Right atrium auricular region (tissue), 2 donors: ENCODE results near the gene CEACAM16. TPM values are rescaled to one million over a fixed set of nuclear protein-coding genes. Genes with fewer than 3 reads are reported as not detected.
A peak's percentile ranks its signal among the peaks of the same experiment; 100 is the strongest.

Experiments used
- DNase-seq: peaks from one replicate; pipeline ENCODE4 v3.0.0-alpha.2; 2019; ENCODE audit warnings: low spot score
- H3K27ac ChIP-seq, 2 donors: fragments of 200-600 bp; sonication (generic); 1 replicate in 1 of 2; 2 replicates in 1 of 2; pipeline ENCODE4 v1.5.1; 2016 to 2019
- H3K27me3 ChIP-seq, 2 donors: fragments of 200-600 bp; sonication (generic); one replicate each; pipeline versions ENCODE4 v1.5.1 to v1.6.0; 2017 to 2019
- H3K36me3 ChIP-seq: fragments of 200-600 bp; sonication (generic); one replicate; pipeline ENCODE4 v1.5.1; 2016
- H3K4me1 ChIP-seq, 2 donors: fragments of 200-600 bp; sonication (generic); one replicate each; pipeline versions ENCODE4 v1.5.1 to v1.6.0; 2017 to 2019
- H3K4me3 ChIP-seq, 2 donors: fragments of 200-600 bp; sonication (generic); 1 replicate in 1 of 2; 2 replicates in 1 of 2; pipeline ENCODE4 v1.5.1; 2017 to 2019; ENCODE audit warnings: mild to moderate bottlenecking in 1 of 2, moderate library complexity in 1 of 2
- H3K9me3 ChIP-seq, 2 donors: fragments of 200-600 bp; sonication (generic); one replicate each; pipeline ENCODE4 v1.5.1; 2019
- CTCF ChIP-seq, 2 donors: fragments of 200-600 bp; sonication (generic); IDR thresholded peaks; one replicate each; pipeline ENCODE4 v1.5.1; 2019; ENCODE audit warnings: antibody characterized with exemption in 2 of 2
- total RNA-seq, 2 donors: library from RNA; depleted of rRNA; stranded (reverse); fragments of >200 nt; gene quantifications; one replicate each; pipeline ENCODE4 v1.1.0, GENCODE V29; 2016

Gene CEACAM16
- total RNA-seq, 2 donors from 2014 or later, result not detected

GRCh38 chr19:44752816-44753625, 54.1 kb downstream of the CEACAM16 start:
- Histone ChIP-seq H3K4me3 (peak overlapping the region; percentile 45 to 51), H3K27me3 (no peaks in the 10 kb centered on the region), H3K9me3 (no peaks in the 10 kb centered on the region), H3K4me1 (peaks cover 0 to 89% of the 10 kb centered on the region in 2 donors), H3K27ac (peak overlapping the region; percentile 92 to 93), H3K36me3 (peaks cover 25% of the 10 kb centered on the region)
- TF ChIP-seq CTCF (IDR thresholded peaks at IDR 0.05), result no peak
- peak; percentile 91 for DNase-seq

GRCh38 chr19:44753626-44753931, 54.6 kb downstream of the CEACAM16 start:
- H3K27me3 ChIP-seq, result no peaks in the 10 kb centered on the region
- no peak for DNase-seq
- no peak for TF ChIP-seq CTCF (IDR thresholded peaks at IDR 0.05)
- peak overlapping the region; percentile 45 to 51 for H3K4me3 ChIP-seq
- no peaks in the 10 kb centered on the region for H3K9me3 ChIP-seq
- peak overlapping the region; percentile 92 to 93 for H3K27ac ChIP-seq
- H3K4me1 ChIP-seq, result peaks cover 0 to 92% of the 10 kb centered on the region in 2 donors
- peaks cover 25% of the 10 kb centered on the region for H3K36me3 ChIP-seq

GRCh38 chr19:44753932-44754749, 55.2 kb downstream of the CEACAM16 start:
- DNase-seq, result peak; percentile 95
- Histone ChIP-seq H3K27ac (peak overlapping the region; percentile 92 to 93), H3K4me3 (peak overlapping the region; percentile 45 to 51), H3K9me3 (no peaks in the 10 kb centered on the region), H3K4me1 (peaks cover 0 to 98% of the 10 kb centered on the region in 2 donors), H3K27me3 (no peaks in the 10 kb centered on the region), H3K36me3 (peaks cover 27% of the 10 kb centered on the region)
- no peak for TF ChIP-seq CTCF (IDR thresholded peaks at IDR 0.05)

GRCh38 chr19:44754750-44755080, 55.8 kb downstream of the CEACAM16 start:
- Histone ChIP-seq H3K4me1 (peaks cover 0 to 94% of the 10 kb centered on the region in 2 donors), H3K36me3 (peaks cover 32% of the 10 kb centered on the region), H3K9me3 (no peaks in the 10 kb centered on the region), H3K4me3 (peak overlapping the region; percentile 45 to 51), H3K27ac (peak overlapping the region; percentile 92 to 93), H3K27me3 (no peaks in the 10 kb centered on the region)
- DNase-seq, result no peak
- TF ChIP-seq CTCF (IDR thresholded peaks at IDR 0.05), result no peak

- Histone ChIP-seq H3K27me3 (no peaks in the 10 kb centered on the region), H3K4me1 (peaks cover 0 to 89% of the 10 kb centered on the region in 2 donors), H3K9me3 (no peaks in the 10 kb centered on the region), H3K36me3 (peaks cover 37% of the 10 kb centered on the region), H3K27ac (peak overlapping the region; percentile 92 to 93), H3K4me3 (no peak overlapping the region)
- no peak for DNase-seq
- TF ChIP-seq CTCF (IDR thresholded peaks at IDR 0.05), result no peak
These were observed 56.3 kb downstream of the CEACAM16 start for GRCh38 chr19:44755219-44755618.
